ENCODE measurements around the gene GPR137.

The GPR137 gene

GRCh38 chr11:64249038-64249437, 36.6 kb upstream of the GPR137 start:
- DNase-seq (ENCODE audit: low read depth): no peak

- no peak for DNase-seq (ENCODE audit: low read depth)
Measured at GRCh38 chr11:64249563-64250414, 35.9 kb upstream of the GPR137 start.

GRCh38 chr11:64250415-64251015, 35.1 kb upstream of the GPR137 start:
- DNase-seq (ENCODE audit: low read depth): no peak

GRCh38 chr11:64251016-64251752, 34.5 kb upstream of the GPR137 start, which contains the start of gene PLCB3:
Gene PLCB3 (plus strand): TSS chr11:64251530. CDS start chr11:64251650, 120 bp downstream.
- DNase-seq (ENCODE audit: low read depth): no peak

- DNase-seq (ENCODE audit: low read depth): no peak
Measured at GRCh38 chr11:64251753-64252002, 34.0 kb upstream of the GPR137 start.

- DNase-seq (ENCODE audit: low read depth): no peak
Measured at GRCh38 chr11:64252003-64252872, 33.4 kb upstream of the GPR137 start.

GRCh38 chr11:64253043-64253442, 32.6 kb upstream of the GPR137 start:
- DNase-seq (ENCODE audit: low read depth): no peak

- no peak for DNase-seq (ENCODE audit: low read depth)
Measured at GRCh38 chr11:64253481-64253880, 32.2 kb upstream of the GPR137 start.

GRCh38 chr11:64254326-64254725, 31.3 kb upstream of the GPR137 start:
- DNase-seq (ENCODE audit: low read depth): no peak

GRCh38 chr11:64255135-64256128, 30.2 kb upstream of the GPR137 start:
- DNase-seq (ENCODE audit: low read depth): no peak

- DNase-seq (ENCODE audit: low read depth): no peak
Measured at GRCh38 chr11:64256300-64256699, 29.3 kb upstream of the GPR137 start.

- no peak for DNase-seq (ENCODE audit: low read depth)
Measured at GRCh38 chr11:64258356-64258755, 27.3 kb upstream of the GPR137 start.

- DNase-seq (ENCODE audit: low read depth): no peak
Measured at GRCh38 chr11:64258946-64259532, 26.6 kb upstream of the GPR137 start.

- DNase-seq (ENCODE audit: low read depth): no peak
Measured at GRCh38 chr11:64259533-64260067, 26.0 kb upstream of the GPR137 start.

GRCh38 chr11:64260147-64260708, 25.4 kb upstream of the GPR137 start:
- no peak for DNase-seq (ENCODE audit: low read depth)

- no peak for DNase-seq (ENCODE audit: low read depth)
Measured at GRCh38 chr11:64261556-64262080, 24.0 kb upstream of the GPR137 start.

- no peak for DNase-seq (ENCODE audit: low read depth)
Measured at GRCh38 chr11:64262271-64263002, 23.2 kb upstream of the GPR137 start.

GRCh38 chr11:64263021-64263946, 22.4 kb upstream of the GPR137 start:
- DNase-seq (ENCODE audit: low read depth): no peak
